HL-60/S4 treated with phorbol 12-myristate 13-acetate at 8.2 ng/mL for 4 days and 3 days (cell line): Measurements from ENCODE around the gene ATP5IF1.

ENCODE experiments used
- in situ Hi-C: fragments of 300-500 bp; cut with MboI; formaldehyde crosslinking; loops from 2 replicates; pipeline ENCODE4 v1.15.0; 2022; ENCODE audit warnings: low sequenced_read_pairs

The ATP5IF1 gene

GRCh38 chr1:28260803-28261174 lies 24.9 kb downstream of the ATP5IF1 start:
- in situ Hi-C loops, result no loop called here

- in situ Hi-C loops, result no loop called here
Observed at GRCh38 chr1:28264897-28265296, 29.0 kb downstream of the ATP5IF1 start.

GRCh38 chr1:28265577-28265976 lies 29.7 kb downstream of the ATP5IF1 start:
- in situ Hi-C loops, result no loop called here

GRCh38 chr1:28266920-28267322 lies 31.0 kb downstream of the ATP5IF1 start:
- in situ Hi-C loops, result no loop called here

- in situ Hi-C loops, result no loop called here
Observed at GRCh38 chr1:28267633-28268032, 31.7 kb downstream of the ATP5IF1 start.

GRCh38 chr1:28269529-28269928 lies 33.6 kb downstream of the ATP5IF1 start:
- in situ Hi-C loops, result no loop called here

- in situ Hi-C loops, result no loop called here
Observed at GRCh38 chr1:28272215-28272852, 36.4 kb downstream of the ATP5IF1 start.

GRCh38 chr1:28273216-28273860 lies 37.4 kb downstream of the ATP5IF1 start:
- in situ Hi-C loops, result no loop called here

GRCh38 chr1:28278763-28279162 lies 42.8 kb downstream of the ATP5IF1 start:
- in situ Hi-C loops, result no loop called here

GRCh38 chr1:28279721-28280120 lies 43.8 kb downstream of the ATP5IF1 start:
- in situ Hi-C loops, result no loop called here

GRCh38 chr1:28280501-28280900 lies 44.6 kb downstream of the ATP5IF1 start:
- in situ Hi-C loops, result no loop called here

- in situ Hi-C loops, result no loop called here
Observed at GRCh38 chr1:28280977-28281381, 45.1 kb downstream of the ATP5IF1 start.

- in situ Hi-C loops, result no loop called here
Observed at GRCh38 chr1:28281608-28282425, 45.9 kb downstream of the ATP5IF1 start.

GRCh38 chr1:28282426-28283407 lies 46.8 kb downstream of the ATP5IF1 start:
- in situ Hi-C loops, result no loop called here

- in situ Hi-C loops, result no loop called here
Observed at GRCh38 chr1:28286111-28286510, 50.2 kb downstream of the ATP5IF1 start.
